SK-N-SH (cell line): ENCODE measurements around the gene KRT32. TPM values are rescaled to one million over a fixed set of nuclear protein-coding genes. Genes with fewer than 3 reads are reported as not detected.

Experiments
- CTCF ChIA-PET: fragments of 300-600, 350-600 bp; formaldehyde crosslinking; extraction: SDS; loops from one replicate; lab custom pipeline; 2021; lab: Yijun Ruan, JAX
- POLR2A ChIA-PET: fragments of 350-600 bp; sonication (Branson Sonifier 250); formaldehyde crosslinking; extraction: SDS; loops from one replicate; lab custom pipeline; 2020; ENCODE audit warnings: antibody characterized with exemption, inconsistent platforms; lab: Yijun Ruan, JAX
- DNase-seq: peaks from one replicate; pipeline ENCODE4 v3.0.0; 2012
- H2AFZ ChIP-seq: fragments of 200-600 bp; sonication (generic); 2 replicates; pipeline ENCODE4 v1.8.1; 2016; ENCODE audit warnings: antibody characterized with exemption, mild to moderate bottlenecking, low read depth
- H3F3A ChIP-seq: fragments of 200-600 bp; sonication (generic); replicated peaks from 2 replicates; pipeline ENCODE3; 2016; ENCODE audit warnings: antibody characterized with exemption, mild to moderate bottlenecking; ENCODE audit not compliant: insufficient read depth
- H3K27ac ChIP-seq, 2 experiments: fragments of 200-500 bp in 1 of 2; fragments of 200-600 bp in 1 of 2; sonication (Bioruptor generic) in 1 of 2; sonication (generic), shearing (Covaris generic) in 1 of 2; 2 replicates each; pipeline versions ENCODE4 v1.5.1 to v1.6.1; 2014 to 2016; ENCODE audit warnings: low read depth in 2 of 2, inconsistent platforms in 1 of 2, low read length in 1 of 2, mild to moderate bottlenecking in 1 of 2, mixed read lengths in 1 of 2
- H3K27me3 ChIP-seq: fragments of 200-600 bp; sonication (generic), shearing (Covaris generic); 2 replicates; pipeline ENCODE4 v1.6.1; 2016; ENCODE audit warnings: mixed run types; ENCODE audit not compliant: insufficient read depth
- H3K36me3 ChIP-seq, 2 experiments: fragments of 200-500 bp in 1 of 2; fragments of 200-600 bp in 1 of 2; sonication (Bioruptor generic) in 1 of 2; sonication (generic) in 1 of 2; replicated peaks in 1 of 2; 2 replicates each; pipeline versions ENCODE3 to v1.5.1; 2014 to 2016; ENCODE audit warnings: low read length in 1 of 2, mild to moderate bottlenecking in 1 of 2; ENCODE audit not compliant: insufficient read depth in 2 of 2, control insufficient read depth in 1 of 2
- H3K4me1 ChIP-seq, 2 experiments: fragments of 200-500 bp in 1 of 2; fragments of 200-600 bp in 1 of 2; sonication (Bioruptor generic) in 1 of 2; sonication (generic), shearing (Covaris generic) in 1 of 2; 2 replicates each; pipeline versions ENCODE4 v1.5.1 to v1.6.1; 2014 to 2016; ENCODE audit warnings: low read depth in 1 of 2, low read length in 1 of 2, mixed run types in 1 of 2; ENCODE audit not compliant: insufficient read depth in 2 of 2, control insufficient read depth in 1 of 2
- H3K4me2 ChIP-seq: fragments of 200-600 bp; sonication (generic), shearing (Covaris generic); 2 replicates; pipeline ENCODE4 v1.6.1; 2017; ENCODE audit warnings: mixed run types
- H3K4me3 ChIP-seq, 2 experiments: fragments of 200-500 bp in 1 of 2; fragments of 200-600 bp in 1 of 2; sonication (Bioruptor generic) in 1 of 2; sonication (generic), shearing (Covaris generic) in 1 of 2; 2 replicates each; pipeline versions ENCODE4 v1.5.1 to v1.8.1; 2014 to 2016; ENCODE audit warnings: low read depth in 2 of 2, inconsistent platforms in 1 of 2, low read length in 1 of 2, mild to moderate bottlenecking in 1 of 2, mixed read lengths in 1 of 2, moderate library complexity in 1 of 2
- H3K79me2 ChIP-seq: fragments of 200-600 bp; sonication (generic); 2 replicates; pipeline ENCODE4 v1.8.1; 2017; ENCODE audit warnings: mild to moderate bottlenecking; ENCODE audit not compliant: insufficient read depth
- H3K9ac ChIP-seq: fragments of 200-600 bp; sonication (generic); 2 replicates; pipeline ENCODE4 v1.6.1; 2017; ENCODE audit warnings: mixed run types
- H3K9me2 ChIP-seq: fragments of 200-600 bp; sonication (generic); 2 replicates; pipeline ENCODE4 v1.6.1; 2017; ENCODE audit warnings: mixed run types
- H3K9me3 ChIP-seq: fragments of 200-600 bp; sonication (generic); 2 replicates; pipeline ENCODE4 v1.6.1; 2017; ENCODE audit warnings: mixed run types, mild to moderate bottlenecking, moderate library complexity
- H4K20me1 ChIP-seq: fragments of 200-600 bp; sonication (generic); 2 replicates; pipeline ENCODE4 v1.6.1; 2017; ENCODE audit warnings: mild to moderate bottlenecking, mixed run types; ENCODE audit not compliant: insufficient read depth
- ELF1 ChIP-seq: IDR thresholded peaks from 2 replicates; pipeline ENCODE4 v1.4.0; 2012
- EP300 ChIP-seq, 2 experiments: IDR thresholded peaks; 2 replicates each; pipeline versions ENCODE4 v1.4.0 to v1.6.1; 2012; ENCODE audit warnings: borderline replicate concordance in 1 of 2, low read depth in 1 of 2, low read length in 1 of 2
- EZH2phosphoT487 ChIP-seq: fragments of 200-600 bp; sonication (generic); IDR thresholded peaks from 2 replicates; pipeline ENCODE4 v1.6.1; 2017; ENCODE audit warnings: low read depth, mixed run types, mild to moderate bottlenecking, antibody characterized with exemption, moderate library complexity, borderline replicate concordance
- FOXJ3 ChIP-seq: sonication (generic); formaldehyde crosslinking; IDR thresholded peaks from 2 replicates; pipeline ENCODE4 v1.5.1; 2020; ENCODE audit warnings: mild to moderate bottlenecking, missing genetic modification reagents
- JUND ChIP-seq: IDR thresholded peaks from 2 replicates; pipeline ENCODE4 v1.4.0; 2012
- MXI1 ChIP-seq: IDR thresholded peaks from 2 replicates; pipeline ENCODE4 v1.6.1; 2012; ENCODE audit warnings: mild to moderate bottlenecking, low read depth, low read length, improper control_type of control experiment
- RAD21 ChIP-seq: IDR thresholded peaks from 2 replicates; pipeline ENCODE4 v1.6.1; 2012; ENCODE audit warnings: mild to moderate bottlenecking, low read length
- RCOR1 ChIP-seq: fragments of 150-350 bp; IDR thresholded peaks from 2 replicates; pipeline ENCODE4 v1.6.1; 2017; ENCODE audit warnings: antibody characterized with exemption, low read length
- RXRA ChIP-seq: IDR thresholded peaks from 2 replicates; pipeline ENCODE4 v1.4.0; 2012; ENCODE audit warnings: low read depth, mild to moderate bottlenecking, borderline replicate concordance
- TAF1 ChIP-seq: IDR thresholded peaks from 2 replicates; pipeline ENCODE4 v1.6.1; 2012; ENCODE audit warnings: low read depth, mild to moderate bottlenecking, low read length, moderate library complexity, borderline replicate concordance
- TEAD4 ChIP-seq: IDR thresholded peaks from 2 replicates; pipeline ENCODE4 v1.4.0; 2012; ENCODE audit warnings: mild to moderate bottlenecking, borderline replicate concordance; ENCODE audit not compliant: insufficient read depth
- YY1 ChIP-seq: IDR thresholded peaks from 2 replicates; pipeline ENCODE4 v1.4.0; 2012; ENCODE audit warnings: low read depth, mild to moderate bottlenecking
- WGBS: methylation state at CpG from one replicate; pipeline ENCODE4 v1.1.6; 2017; ENCODE audit warnings: low lambda C conversion rate; 5-methylcytosine and 5-hydroxymethylcytosine counted together
- polyA plus RNA-seq, 3 experiments: library from polyadenylated mRNA; depleted of rRNA; stranded (reverse); fragments of >200 nt; gene quantifications; 2 replicates each; pipeline ENCODE4 v1.2.3, GENCODE V29; 2012
- TF ChIP-seq, protein P1 (sequence below): IDR thresholded peaks from 2 replicates; pipeline ENCODE4; 2012
- TF ChIP-seq, protein P2 (sequence below): fragments of 150-350 bp; IDR thresholded peaks from 2 replicates; pipeline ENCODE4 v1.6.1; 2017; ENCODE audit warnings: antibody characterized with exemption, low read length, low read depth, borderline replicate concordance
- TF ChIP-seq, protein P3 (sequence below): IDR thresholded peaks from 2 replicates; pipeline ENCODE4 v1.4.0; 2012; ENCODE audit warnings: low read depth, borderline replicate concordance

KRT32 gene
- polyA plus RNA-seq, 1 of the 3 experiments (the other 2 are of a cell fraction): not detected

DNA sequence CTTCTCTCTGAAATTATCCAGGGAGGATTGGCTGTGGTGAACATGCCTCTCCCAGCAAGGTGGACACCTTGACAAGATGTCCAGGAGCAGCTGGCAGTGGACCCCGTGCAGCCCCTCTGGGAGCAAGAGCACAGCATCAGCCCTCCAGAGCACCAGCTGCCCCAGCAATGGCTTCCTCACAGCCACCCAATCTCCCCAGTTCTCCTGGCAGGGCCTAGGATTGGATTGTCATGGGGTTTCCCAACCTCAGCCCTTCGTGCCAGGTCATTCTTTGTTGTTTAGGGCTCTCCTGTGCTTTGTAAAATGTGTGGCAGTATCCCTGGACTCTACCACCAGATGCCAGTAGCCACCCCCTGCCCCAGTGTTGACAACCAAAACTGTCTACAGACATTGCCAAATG, 24.3 kb upstream of the KRT32 start:
- H3K4me3 ChIP-seq: no peak overlapping the region
- ChIA-PET POLR2A (no interaction called here), CTCF (interaction anchor here (8.5 kb wide), 1 partner anchor 58 kb away, joined by 67 read pairs; no protein-coding TSS in a partner anchor)

More for the DNA sequence above, 24.3 kb upstream of the KRT32 start:
- WGBS: 50% methylated on average over 2 of the region's 2 CpGs
- Histone ChIP-seq H3K27me3 (no peaks in the 10 kb centered on the region), H3K36me3 (no peaks in the 10 kb centered on the region), H4K20me1 (no peaks in the 10 kb centered on the region), H3K9me2 (no peaks in the 10 kb centered on the region), H3K9me3 (no peaks in the 10 kb centered on the region), H3K27ac (no peak overlapping the region), H2AFZ (no peak overlapping the region), H3K79me2 (no peaks in the 10 kb centered on the region), H3K4me2 (no peak overlapping the region), H3K9ac (no peak overlapping the region), H3K4me1 (peaks cover 2 to 9% of the 10 kb centered on the region in 2 experiments; a peak in 2 of 4 replicates), H3F3A (no peaks in the 10 kb centered on the region)
- no peak for DNase-seq
- TF ChIP-seq ELF1 (no peak), JUND (no peak), MXI1 (no peak), RCOR1 (no peak), TAF1 (no peak), EP300 (IDR thresholded peaks at IDR 0.05; ENCODE audit: borderline replicate concordance in 1 of 2, low read depth in 1 of 2, low read length in 1 of 2) (no peak), EZH2phosphoT487 (no peak), RAD21 (no peak), TEAD4 (no peak), YY1 (no peak), RXRA (no peak), FOXJ3 (CRISPR knock-in tag) (no peak)
- TF ChIP-seq, protein P1, sequence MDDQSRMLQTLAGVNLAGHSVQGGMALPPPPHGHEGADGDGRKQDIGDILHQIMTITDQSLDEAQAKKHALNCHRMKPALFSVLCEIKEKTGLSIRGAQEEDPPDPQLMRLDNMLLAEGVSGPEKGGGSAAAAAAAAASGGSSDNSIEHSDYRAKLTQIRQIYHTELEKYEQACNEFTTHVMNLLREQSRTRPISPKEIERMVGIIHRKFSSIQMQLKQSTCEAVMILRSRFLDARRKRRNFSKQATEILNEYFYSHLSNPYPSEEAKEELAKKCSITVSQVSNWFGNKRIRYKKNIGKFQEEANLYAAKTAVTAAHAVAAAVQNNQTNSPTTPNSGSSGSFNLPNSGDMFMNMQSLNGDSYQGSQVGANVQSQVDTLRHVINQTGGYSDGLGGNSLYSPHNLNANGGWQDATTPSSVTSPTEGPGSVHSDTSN: no peak
- TF ChIP-seq, protein P2, sequence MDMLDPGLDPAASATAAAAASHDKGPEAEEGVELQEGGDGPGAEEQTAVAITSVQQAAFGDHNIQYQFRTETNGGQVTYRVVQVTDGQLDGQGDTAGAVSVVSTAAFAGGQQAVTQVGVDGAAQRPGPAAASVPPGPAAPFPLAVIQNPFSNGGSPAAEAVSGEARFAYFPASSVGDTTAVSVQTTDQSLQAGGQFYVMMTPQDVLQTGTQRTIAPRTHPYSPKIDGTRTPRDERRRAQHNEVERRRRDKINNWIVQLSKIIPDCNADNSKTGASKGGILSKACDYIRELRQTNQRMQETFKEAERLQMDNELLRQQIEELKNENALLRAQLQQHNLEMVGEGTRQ: no peak
- TF ChIP-seq, protein P3, sequence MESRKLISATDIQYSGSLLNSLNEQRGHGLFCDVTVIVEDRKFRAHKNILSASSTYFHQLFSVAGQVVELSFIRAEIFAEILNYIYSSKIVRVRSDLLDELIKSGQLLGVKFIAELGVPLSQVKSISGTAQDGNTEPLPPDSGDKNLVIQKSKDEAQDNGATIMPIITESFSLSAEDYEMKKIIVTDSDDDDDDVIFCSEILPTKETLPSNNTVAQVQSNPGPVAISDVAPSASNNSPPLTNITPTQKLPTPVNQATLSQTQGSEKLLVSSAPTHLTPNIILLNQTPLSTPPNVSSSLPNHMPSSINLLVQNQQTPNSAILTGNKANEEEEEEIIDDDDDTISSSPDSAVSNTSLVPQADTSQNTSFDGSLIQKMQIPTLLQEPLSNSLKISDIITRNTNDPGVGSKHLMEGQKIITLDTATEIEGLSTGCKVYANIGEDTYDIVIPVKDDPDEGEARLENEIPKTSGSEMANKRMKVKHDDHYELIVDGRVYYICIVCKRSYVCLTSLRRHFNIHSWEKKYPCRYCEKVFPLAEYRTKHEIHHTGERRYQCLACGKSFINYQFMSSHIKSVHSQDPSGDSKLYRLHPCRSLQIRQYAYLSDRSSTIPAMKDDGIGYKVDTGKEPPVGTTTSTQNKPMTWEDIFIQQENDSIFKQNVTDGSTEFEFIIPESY: no peak
